Stimulated activated naive CD8-positive, alpha-beta T cell treated with anti-CD3 and anti-CD28 coated beads, Interleukin-15, amount 100 ng/mL, for 72 hours (primary cell): ENCODE results near the gene ABHD13.
"Not testable (repeated sequence)": the region's sequence is repeated elsewhere in the genome, so short reads cannot be mapped to it uniquely, and the experiment has no call there.

ENCODE experiments used
- ATAC-seq: fragments of 150-1000 bp; cut with Tn5 transposase; 2 replicates; pipeline ENCODE4 v1.10.0; 2021; ENCODE audit warnings: mild to moderate bottlenecking, moderate library complexity
- DNase-seq, 2 donors: peaks; one replicate each; pipeline ENCODE4 v3.0.0; 2021 to 2022
- H3K27ac Mint-ChIP-seq, 2 donors: one replicate each; pipeline ENCODE4 v1.8.0; 2022; ENCODE audit warnings: mild to moderate bottlenecking in 2 of 2, mixed read lengths in 2 of 2, moderate library complexity in 2 of 2
- H3K27me3 Mint-ChIP-seq: one replicate; pipeline ENCODE4 v1.8.0; 2022; ENCODE audit warnings: mixed read lengths
- H3K4me1 Mint-ChIP-seq: one replicate; pipeline ENCODE4 v1.8.0; 2022; ENCODE audit warnings: mild to moderate bottlenecking, mixed read lengths
- H3K4me3 Mint-ChIP-seq, 2 donors: one replicate each; pipeline ENCODE4 v1.8.0; 2022; ENCODE audit warnings: mild to moderate bottlenecking in 2 of 2, mixed read lengths in 2 of 2, moderate library complexity in 1 of 2
- H3K9me3 Mint-ChIP-seq, 2 donors: one replicate each; pipeline ENCODE4 v1.8.0; 2022; ENCODE audit warnings: mixed read lengths in 2 of 2

Gene ABHD13

GRCh38 chr13:108213946-108214345 lies 4.2 kb upstream of the ABHD13 start:
- peaks cover 23% of the 10 kb centered on the region for H3K4me1 Mint-ChIP-seq
- H3K4me3 Mint-ChIP-seq: peak overlapping the region; percentile 81 to 85
- no peaks in the 10 kb centered on the region for H3K27me3 Mint-ChIP-seq
- H3K9me3 Mint-ChIP-seq: peaks cover 10 to 12% of the 10 kb centered on the region in 2 donors
- ATAC-seq (no peak), DNase-seq (no peak)
- H3K27ac Mint-ChIP-seq: peak overlapping the region in 1 of 2 donors; percentile 80

GRCh38 chr13:108214441-108215271 lies 3.5 kb upstream of the ABHD13 start:
- Mint-ChIP-seq H3K9me3 (peaks cover 5% of the 10 kb centered on the region in 2 donors), H3K27ac (peak overlapping the region; percentile 9 to 76), H3K4me3 (peak overlapping the region; percentile 81 to 85), H3K4me1 (peaks cover 28% of the 10 kb centered on the region), H3K27me3 (no peaks in the 10 kb centered on the region)
- ATAC-seq: no peak
- no peak for DNase-seq

GRCh38 chr13:108215436-108215835 lies 2.8 kb upstream of the ABHD13 start, which contains the start of gene LIG4:
Gene LIG4 (minus strand): TSS chr13:108215536. CDS start chr13:108211268, 4,268 bp downstream.
- Mint-ChIP-seq H3K27me3 (no peaks in the 10 kb centered on the region), H3K4me3 (peak within 1 kb of the TSS; percentile 89 to 94), H3K4me1 (peaks cover 35% of the 10 kb centered on the region), H3K9me3 (no peaks in the 10 kb centered on the region), H3K27ac (peak within 1 kb of the TSS; percentile 80)
- peak; percentile 80 for ATAC-seq
- DNase-seq: peak; percentile 83 to 91

- not testable (repeated sequence) for DNase-seq, ATAC-seq, H3K27me3 Mint-ChIP-seq, H3K9me3 Mint-ChIP-seq
- H3K4me3 Mint-ChIP-seq: peak overlapping the region; percentile 89 to 94
- peak overlapping the region; percentile 96 to 99 for H3K27ac Mint-ChIP-seq
- peaks cover 42% of the 10 kb centered on the region for H3K4me1 Mint-ChIP-seq
These were observed 717 bp upstream of the ABHD13 start for GRCh38 chr13:108217307-108218043.

- no peak for ATAC-seq
- no peaks in the 10 kb centered on the region for H3K9me3 Mint-ChIP-seq
- no peak for DNase-seq
- peaks cover 48% of the 10 kb centered on the region for H3K4me1 Mint-ChIP-seq
- peak overlapping the region; percentile 89 to 94 for H3K4me3 Mint-ChIP-seq
- no peaks in the 10 kb centered on the region for H3K27me3 Mint-ChIP-seq
- H3K27ac Mint-ChIP-seq: peak overlapping the region in 1 of 2 donors; percentile 33
These were observed 1.8 kb downstream of the ABHD13 start for GRCh38 chr13:108220041-108220440.

GRCh38 chr13:108223687-108224503 lies 5.7 kb downstream of the ABHD13 start:
- no peak overlapping the region for H3K4me3 Mint-ChIP-seq
- ATAC-seq: no peak

GRCh38 chr13:108225440-108225839 lies 7.2 kb downstream of the ABHD13 start:
- ATAC-seq: peak; percentile 89
- H3K4me3 Mint-ChIP-seq: peak overlapping the region; percentile 1 to 4
- no peaks in the 10 kb centered on the region for H3K9me3 Mint-ChIP-seq

More at GRCh38 chr13:108223687-108224503, 5.7 kb downstream of the ABHD13 start:
- no peak for DNase-seq
- H3K4me1 Mint-ChIP-seq: peaks cover 57% of the 10 kb centered on the region
- no peak overlapping the region for H3K27ac Mint-ChIP-seq
- H3K27me3 Mint-ChIP-seq: no peaks in the 10 kb centered on the region
- no peaks in the 10 kb centered on the region for H3K9me3 Mint-ChIP-seq

GRCh38 chr13:108226184-108226583 lies 8.0 kb downstream of the ABHD13 start:
- Mint-ChIP-seq H3K27ac (no peak overlapping the region), H3K4me1 (peaks cover 40% of the 10 kb centered on the region), H3K4me3 (no peak overlapping the region), H3K27me3 (no peaks in the 10 kb centered on the region), H3K9me3 (no peaks in the 10 kb centered on the region)
- ATAC-seq (peak; percentile 58), DNase-seq (no peak)

More at GRCh38 chr13:108225440-108225839, 7.2 kb downstream of the ABHD13 start:
- Mint-ChIP-seq H3K4me1 (peaks cover 45% of the 10 kb centered on the region), H3K27me3 (no peaks in the 10 kb centered on the region), H3K27ac (peak overlapping the region in 1 of 2 donors; percentile 9)
- no peak for DNase-seq

GRCh38 chr13:108227651-108228272 lies 9.6 kb downstream of the ABHD13 start:
- H3K4me3 Mint-ChIP-seq: no peak overlapping the region
- peak in 1 of 2 donors; percentile 15 for DNase-seq
- H3K27me3 Mint-ChIP-seq: no peaks in the 10 kb centered on the region
- no peak for ATAC-seq
- peaks cover 37% of the 10 kb centered on the region for H3K4me1 Mint-ChIP-seq
- H3K9me3 Mint-ChIP-seq: no peaks in the 10 kb centered on the region
- H3K27ac Mint-ChIP-seq: no peak overlapping the region

GRCh38 chr13:108230377-108230776 lies 12.2 kb downstream of the ABHD13 start:
- H3K27ac Mint-ChIP-seq: no peak overlapping the region
- peaks cover 20% of the 10 kb centered on the region for H3K4me1 Mint-ChIP-seq
- no peak for DNase-seq
- no peaks in the 10 kb centered on the region for H3K9me3 Mint-ChIP-seq
- no peak for ATAC-seq
- H3K27me3 Mint-ChIP-seq: no peaks in the 10 kb centered on the region
- no peak overlapping the region for H3K4me3 Mint-ChIP-seq

- Mint-ChIP-seq H3K4me3 (no peak overlapping the region), H3K4me1 (peaks cover 9% of the 10 kb centered on the region), H3K27me3 (no peaks in the 10 kb centered on the region), H3K9me3 (peaks cover 36 to 57% of the 10 kb centered on the region in 2 donors), H3K27ac (no peak overlapping the region)
- DNase-seq (no peak), ATAC-seq (peak; percentile 46)
These were observed 31.0 kb downstream of the ABHD13 start for GRCh38 chr13:108249150-108249549.

- Mint-ChIP-seq H3K9me3 (peaks cover 0 to under 1% of the 10 kb centered on the region in 2 donors), H3K27ac (no peak overlapping the region), H3K27me3 (no peaks in the 10 kb centered on the region), H3K4me1 (no peaks in the 10 kb centered on the region), H3K4me3 (no peak overlapping the region)
- ATAC-seq: no peak
- no peak for DNase-seq
These were observed 39.1 kb downstream of the ABHD13 start for GRCh38 chr13:108257248-108257647.

- no peak overlapping the region for H3K4me3 Mint-ChIP-seq
These were observed 45.6 kb downstream of the ABHD13 start for GRCh38 chr13:108263621-108264355.

GRCh38 chr13:108266321-108266990 lies 48.3 kb downstream of the ABHD13 start:
- H3K4me3 Mint-ChIP-seq: peak overlapping the region; percentile 70 to 75
- no peaks in the 10 kb centered on the region for H3K9me3 Mint-ChIP-seq
- ATAC-seq: no peak
- peak overlapping the region in 1 of 2 donors; percentile 70 for H3K27ac Mint-ChIP-seq
- DNase-seq: no peak
- H3K4me1 Mint-ChIP-seq: peaks cover 36% of the 10 kb centered on the region
- H3K27me3 Mint-ChIP-seq: no peaks in the 10 kb centered on the region

More at GRCh38 chr13:108263621-108264355, 45.6 kb downstream of the ABHD13 start:
- ATAC-seq: no peak
- H3K4me1 Mint-ChIP-seq: peaks cover 16% of the 10 kb centered on the region
- no peaks in the 10 kb centered on the region for H3K9me3 Mint-ChIP-seq
- H3K27me3 Mint-ChIP-seq: no peaks in the 10 kb centered on the region
- DNase-seq: no peak
- no peak overlapping the region for H3K27ac Mint-ChIP-seq
